H1 (cell line): ENCODE data around the gene CAPN11. TPM values are rescaled to one million over a fixed set of nuclear protein-coding genes. Genes with fewer than 3 reads are reported as not detected.

Experiments
- CTCF ChIP-seq, 3 experiments: IDR thresholded peaks; 1 replicate in 2 of 3; 2 replicates in 1 of 3; pipeline versions ENCODE4 v1.5.1 to v1.6.1; 2011; ENCODE audit warnings: low read length in 3 of 3, mild to moderate bottlenecking in 3 of 3, inconsistent platforms in 2 of 3, low read depth in 1 of 3, moderate library complexity in 1 of 3; ENCODE audit not compliant: insufficient read depth in 1 of 3; ENCODE audit errors: control extremely low read depth in 1 of 3
- KDM1A ChIP-seq: fragments of 200-600, 300-600 bp; sonication (generic); IDR thresholded peaks from 2 replicates; pipeline ENCODE4 v1.7.1; 2016; ENCODE audit warnings: mild to moderate bottlenecking, low read length, borderline replicate concordance
- KDM5A ChIP-seq: fragments of 200-600 bp; IDR thresholded peaks from 2 replicates; pipeline ENCODE4 v1.7.1; 2012; ENCODE audit warnings: mild to moderate bottlenecking, low read length, inconsistent platforms, mixed read lengths
- SP2 ChIP-seq: IDR thresholded peaks from 2 replicates; pipeline ENCODE4 v1.6.1; 2012; ENCODE audit warnings: mild to moderate bottlenecking, low read length, inconsistent platforms
- TCF12 ChIP-seq: IDR thresholded peaks from 2 replicates; pipeline ENCODE4 v1.6.1; 2011; ENCODE audit warnings: low read depth, mild to moderate bottlenecking, low read length
- polyA plus RNA-seq, 7 experiments: library from polyadenylated mRNA; depleted of rRNA in 3 of 7; stranded (reverse) in 5 of 7; unstranded in 2 of 7; fragments of >200 nt in 5 of 7; fragments of 200-250 nt in 2 of 7; gene quantifications; 1 replicate in 5 of 7; 2 replicates in 1 of 7; 4 replicates in 1 of 7; pipeline versions ENCODE4 v1.2.1 to v1.2.3, GENCODE V29; 2011 to 2013; ENCODE audit warnings: missing spikeins in 2 of 7, mixed read lengths in 2 of 7
- total RNA-seq: library from RNA; stranded (reverse); fragmentation: NEBNext Ultra II Directional; extraction: Animal tissue kit (Norgen Biotek cat#: 25700); gene quantifications from 2 replicates; pipeline ENCODE4 v1.2.1, GENCODE V29; 2021

CAPN11 gene
- total and polyA plus RNA-seq, 2 of the 8 experiments (the other 6 are each of a cell fraction or from before 2014, with no cell fraction given) = 0.95 to 0.97 TPM

- TF ChIP-seq CTCF (IDR thresholded peaks at IDR 0.05; ENCODE audit: control extremely low read depth in 1 of 3, insufficient read depth in 1 of 3, low read depth in 1 of 3, low read length in 3 of 3) (no peak), KDM5A (no peak), TCF12 (no peak), SP2 (no peak), KDM1A (no peak)
These were observed 42.6 kb downstream of the CAPN11 start (continued) for GRCh38 chr6:44201200-44201599.
